ENCODE data around the gene AXIN1.

The AXIN1 gene

DNA sequence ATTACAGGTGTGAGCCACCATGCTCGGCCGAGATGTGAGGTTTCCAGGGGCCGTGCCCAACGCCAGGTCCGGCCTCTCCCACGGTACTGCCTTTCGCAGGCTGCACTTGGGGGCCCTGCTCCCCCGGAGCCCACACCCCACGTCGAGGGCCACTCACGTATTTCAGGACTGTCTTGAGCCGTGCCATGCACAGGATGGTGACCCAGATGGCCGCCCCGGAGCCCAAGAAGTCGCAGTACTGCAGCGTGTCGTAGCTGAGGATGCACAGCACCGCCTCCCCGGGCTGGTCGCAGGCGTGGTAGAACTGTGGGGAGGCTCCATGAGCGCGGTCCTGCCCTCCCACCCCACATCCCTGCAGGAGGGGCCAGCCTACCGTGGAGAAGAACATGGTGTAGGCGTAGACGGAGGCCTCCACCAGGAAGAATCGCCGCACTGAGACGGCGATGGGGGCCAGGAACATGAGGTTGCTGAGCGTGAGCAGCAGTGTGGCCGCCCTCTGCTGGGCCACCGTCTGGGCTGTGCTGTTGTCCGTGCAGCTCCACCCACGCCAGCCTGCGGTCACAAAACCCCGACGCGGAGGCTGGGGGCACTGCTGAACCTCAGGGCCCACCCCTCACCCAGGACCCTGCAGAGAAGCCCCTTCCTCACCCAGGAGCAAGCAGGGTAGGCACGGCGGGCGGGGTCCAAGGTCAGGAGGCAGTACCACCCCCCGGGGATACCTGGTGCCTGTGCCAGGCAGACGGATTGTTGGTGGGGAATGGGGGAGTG is 21.5 kb upstream of the AXIN1 start:
- Histone ChIP-seq H3K9ac (no peak overlapping the region), H3K4me2 (no peak overlapping the region), H3K36me3 (peaks cover 53 to 74% (median 63%) of the 10 kb centered on the region in 11 experiments), H3K27me3 (no peaks in the 10 kb centered on the region), H3K27ac (no peak overlapping the region), H3K4me3 (no peak overlapping the region), H4K20me1 (peaks cover 11 to 92% (median 49%) of the 10 kb centered on the region in 11 experiments; a peak in 21 of 22 replicates), H3K4me1 (peaks cover 32 to 44% (median 39%) of the 10 kb centered on the region in 10 experiments), H3K9me3 (replicated peaks in 1 of 11) (no peaks in the 10 kb centered on the region)
- no peak for TF ChIP-seq Cebpa-rat (IDR thresholded peaks at IDR 0.05)

DNA sequence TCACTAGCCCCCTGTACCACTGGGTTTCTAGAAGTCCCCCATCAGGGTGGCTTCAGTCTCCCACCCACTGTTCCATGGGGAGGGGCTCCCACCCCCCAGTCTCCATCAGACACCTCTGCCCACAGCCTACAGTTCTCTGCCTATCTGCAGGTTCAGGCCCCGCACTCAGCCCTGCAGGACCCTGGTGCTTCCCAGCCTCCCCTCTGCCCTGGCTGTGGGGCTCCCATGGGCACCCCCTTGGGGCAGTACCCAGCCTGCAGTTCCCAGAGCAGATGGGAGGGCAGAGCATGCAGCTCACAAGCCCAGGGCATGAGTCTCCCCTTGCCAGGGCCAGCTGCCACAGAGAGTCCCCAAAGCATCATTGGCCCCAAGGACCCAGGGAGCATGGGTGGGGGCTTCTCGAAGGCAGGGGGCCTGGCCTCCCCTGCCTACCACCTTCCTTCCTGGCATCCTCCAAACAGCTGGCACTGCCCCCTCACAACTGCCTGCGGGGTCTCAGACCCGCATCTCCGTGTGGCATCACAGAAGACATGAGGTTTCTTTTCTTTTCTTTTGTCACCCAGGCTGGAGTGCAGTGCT is 20.6 kb upstream of the AXIN1 start:
- peak overlapping the region in 7 of 11 experiments; percentile 84 to 93 (median 89); a peak in 11 of 22 replicates for H3K4me2 ChIP-seq
- no peak overlapping the region for H3K27ac ChIP-seq
- H3K4me1 ChIP-seq = peaks cover 32 to 44% (median 41%) of the 10 kb centered on the region in 10 experiments
- peaks cover 5 to 90% (median 41%) of the 10 kb centered on the region in 11 experiments; a peak in 20 of 22 replicates for H4K20me1 ChIP-seq
- no peak overlapping the region for H3K4me3 ChIP-seq
- H3K27me3 ChIP-seq = no peaks in the 10 kb centered on the region
- H3K36me3 ChIP-seq = peaks cover 63 to 84% (median 73%) of the 10 kb centered on the region in 11 experiments
- no peak for TF ChIP-seq Cebpa-rat (IDR thresholded peaks at IDR 0.05)
- H3K9ac ChIP-seq = 0 out of 22 replicates have a peak overlapping the region, but pooled peaks of 1 of the 11 experiments have one; percentile 64
- no peaks in the 10 kb centered on the region for H3K9me3 ChIP-seq (replicated peaks in 1 of 11)

- Histone ChIP-seq H3K9ac (peak overlapping the region in 7 of 11 experiments; percentile 1 to 67 (median 60); a peak in 9 of 22 replicates), H3K4me3 (no peak overlapping the region; a peak in 1 of 20 replicates), H3K36me3 (peaks cover 69 to 85% (median 76%) of the 10 kb centered on the region in 11 experiments), H3K27ac (peak overlapping the region in 4 of 11 experiments; percentile 17 to 61 (median 50); a peak in 6 of 22 replicates), H3K4me2 (peak overlapping the region; percentile 79 to 94 (median 89); a peak in 21 of 22 replicates), H4K20me1 (peaks cover 0 to 90% (median 46%) of the 10 kb centered on the region in 11 experiments; a peak in 20 of 22 replicates), H3K9me3 (replicated peaks in 1 of 11) (no peaks in the 10 kb centered on the region), H3K4me1 (peaks cover 32 to 48% (median 43%) of the 10 kb centered on the region in 10 experiments), H3K27me3 (no peaks in the 10 kb centered on the region)
- TF ChIP-seq Cebpa-rat (IDR thresholded peaks at IDR 0.05) = no peak
These were observed 19.9 kb upstream of the AXIN1 start for GRCh38 chr16:372302-372983.

- TF ChIP-seq Cebpa-rat (IDR thresholded peaks at IDR 0.05) = no peak
- H3K4me1 ChIP-seq = peaks cover 32 to 55% (median 50%) of the 10 kb centered on the region in 10 experiments
- H4K20me1 ChIP-seq = peaks cover 0 to 87% (median 43%) of the 10 kb centered on the region in 11 experiments; a peak in 20 of 22 replicates
- H3K36me3 ChIP-seq = peaks cover 71 to 85% (median 76%) of the 10 kb centered on the region in 11 experiments
- H3K27ac ChIP-seq = peak overlapping the region in 6 of 11 experiments; percentile 17 to 61 (median 50); a peak in 8 of 22 replicates
- peak overlapping the region; percentile 79 to 94 (median 89) for H3K4me2 ChIP-seq
- no peaks in the 10 kb centered on the region for H3K27me3 ChIP-seq
- H3K4me3 ChIP-seq = peak overlapping the region in 1 of 10 experiments; percentile 20; a peak in 2 of 20 replicates
- peak overlapping the region in 8 of 11 experiments; percentile 15 to 67 (median 62); a peak in 15 of 22 replicates for H3K9ac ChIP-seq
- H3K9me3 ChIP-seq (replicated peaks in 1 of 11) = no peaks in the 10 kb centered on the region
These were observed 19.2 kb upstream of the AXIN1 start for GRCh38 chr16:371515-372301.

DNA sequence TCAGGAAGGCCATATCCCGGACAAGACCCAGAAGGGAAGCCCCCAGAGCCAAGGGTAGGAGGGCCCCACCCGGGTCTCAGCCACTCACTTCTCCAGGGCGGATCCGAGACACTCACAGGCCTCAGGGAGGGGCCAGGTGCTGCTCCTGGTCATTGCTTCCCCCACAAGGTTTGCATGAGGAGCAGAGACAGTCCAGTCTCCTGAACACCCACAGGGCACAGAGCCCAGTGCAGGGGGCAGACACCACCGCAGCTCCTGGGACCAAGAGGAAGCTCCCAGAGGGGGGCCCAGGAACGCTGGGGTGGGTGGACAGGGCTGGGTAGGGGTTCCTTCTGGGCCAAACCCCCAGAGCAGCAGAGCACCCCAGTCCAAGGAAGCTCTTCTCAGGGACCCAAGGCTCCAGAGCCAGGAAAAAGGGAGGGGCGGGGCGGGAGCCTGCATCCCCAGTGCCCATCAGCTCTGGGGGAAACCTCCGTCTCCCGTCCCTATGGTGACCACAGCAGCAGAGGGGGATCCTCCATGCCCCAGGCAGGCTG is 18.5 kb upstream of the AXIN1 start:
- no peaks in the 10 kb centered on the region for H3K9me3 ChIP-seq (replicated peaks in 1 of 11)
- TF ChIP-seq Cebpa-rat (IDR thresholded peaks at IDR 0.05) = no peak
- H3K36me3 ChIP-seq = peaks cover 68 to 85% (median 76%) of the 10 kb centered on the region in 11 experiments
- H3K4me2 ChIP-seq = peak overlapping the region; percentile 79 to 94 (median 89)
- H3K27me3 ChIP-seq = no peaks in the 10 kb centered on the region
- peaks cover 0 to 87% (median 40%) of the 10 kb centered on the region in 11 experiments; a peak in 20 of 22 replicates for H4K20me1 ChIP-seq
- peak overlapping the region; percentile 9 to 61 (median 49); a peak in 18 of 22 replicates for H3K27ac ChIP-seq
- H3K9ac ChIP-seq = peak overlapping the region in 10 of 11 experiments; percentile 14 to 68 (median 62); a peak in 17 of 22 replicates
- H3K4me1 ChIP-seq = peaks cover 32 to 62% (median 57%) of the 10 kb centered on the region in 10 experiments
- H3K4me3 ChIP-seq = peak overlapping the region in 9 of 10 experiments; percentile 20 to 66 (median 55); a peak in 15 of 20 replicates

GRCh38 chr16:370443-370842 is 17.9 kb upstream of the AXIN1 start, which contains the start of gene MRPL28:
TSS of gene MRPL28 (minus strand) at chr16:370538. CDS start at chr16:370218, 320 bp downstream.
- Histone ChIP-seq H3K9ac (peak within 1 kb of the TSS; percentile 40 to 79 (median 69); a peak in 21 of 22 replicates), H4K20me1 (peaks cover 0 to 85% (median 42%) of the 10 kb centered on the region in 11 experiments; a peak in 20 of 22 replicates), H3K36me3 (peaks cover 63 to 81% (median 72%) of the 10 kb centered on the region in 11 experiments), H3K4me1 (peaks cover 32 to 67% (median 62%) of the 10 kb centered on the region in 10 experiments), H3K4me3 (peak within 1 kb of the TSS; percentile 43 to 66 (median 55)), H3K9me3 (replicated peaks in 1 of 11) (no peaks in the 10 kb centered on the region), H3K4me2 (peak within 1 kb of the TSS; percentile 84 to 98 (median 94)), H3K27ac (peak within 1 kb of the TSS; percentile 9 to 61 (median 49); a peak in 18 of 22 replicates), H3K27me3 (no peaks in the 10 kb centered on the region)
- TF ChIP-seq Cebpa-rat (IDR thresholded peaks at IDR 0.05) = no peak

- peaks cover 32 to 72% (median 65%) of the 10 kb centered on the region in 10 experiments for H3K4me1 ChIP-seq
- peak overlapping the region; percentile 84 to 98 (median 94) for H3K4me2 ChIP-seq
- peaks cover 0 to 80% (median 42%) of the 10 kb centered on the region in 11 experiments; a peak in 20 of 22 replicates for H4K20me1 ChIP-seq
- H3K9ac ChIP-seq = peak overlapping the region; percentile 40 to 79 (median 69); a peak in 21 of 22 replicates
- peak overlapping the region in 1 of 11 experiments; percentile 22; a peak in 3 of 22 replicates for H3K27ac ChIP-seq
- TF ChIP-seq Cebpa-rat (IDR thresholded peaks at IDR 0.05) = no peak
- no peaks in the 10 kb centered on the region for H3K9me3 ChIP-seq (replicated peaks in 1 of 11)
- H3K4me3 ChIP-seq = peak overlapping the region; percentile 43 to 66 (median 55)
- no peaks in the 10 kb centered on the region for H3K27me3 ChIP-seq
- H3K36me3 ChIP-seq = peaks cover 58 to 76% (median 68%) of the 10 kb centered on the region in 11 experiments
These were observed 17.4 kb upstream of the AXIN1 start for GRCh38 chr16:369866-370436.
